GM13976 (cell line): ENCODE results near the gene AGPAT2.

Experiments
- DNase-seq: peaks from one replicate; pipeline ENCODE4 v3.0.0; 2012; ENCODE audit warnings: low spot score
- CTCF ChIP-seq: IDR thresholded peaks from 2 replicates; pipeline ENCODE4 v1.5.1; 2012; ENCODE audit warnings: borderline replicate concordance, mild to moderate bottlenecking; ENCODE audit not compliant: insufficient read depth; ENCODE audit errors: extremely low read depth, missing control alignments, control extremely low read depth
- in situ Hi-C: fragments of 300-500 bp; cut with MboI; formaldehyde crosslinking; loops from one replicate; pipeline ENCODE4 v1.12.0; 2022; ENCODE audit warnings: low sequenced_read_pairs, mixed read lengths, inconsistent platforms; ENCODE audit not compliant: unreplicated experiment

AGPAT2 gene

GRCh38 chr9:136626740-136627642 lies 60.3 kb downstream of the AGPAT2 start:
- TF ChIP-seq CTCF: no peak
- in situ Hi-C loops: loop anchor here (5.0 kb wide), 1 partner anchor 135 kb away; no protein-coding TSS in a partner anchor
- DNase-seq: no peak

GRCh38 chr9:136626066-136626725 lies 61.1 kb downstream of the AGPAT2 start:
- in situ Hi-C loops: loop anchor here (5.0 kb wide), 1 partner anchor 134 kb away; no protein-coding TSS in a partner anchor
- no peak for TF ChIP-seq CTCF
- DNase-seq: no peak

GRCh38 chr9:136625101-136626065 lies 61.9 kb downstream of the AGPAT2 start:
- peak; percentile 82 for DNase-seq

GRCh38 chr9:136624184-136624951 lies 62.9 kb downstream of the AGPAT2 start:
- no peak for DNase-seq
- no peak for TF ChIP-seq CTCF
- in situ Hi-C loops: no loop called here

More at GRCh38 chr9:136625101-136626065, 61.9 kb downstream of the AGPAT2 start:
- TF ChIP-seq CTCF: peak; percentile 38
- in situ Hi-C loops: loop anchor here (5.0 kb wide), 1 partner anchor 133 kb away; no protein-coding TSS in a partner anchor

- TF ChIP-seq CTCF: no peak
- no peak for DNase-seq
- in situ Hi-C loops: no loop called here
Measured at GRCh38 chr9:136623842-136624183, 63.4 kb downstream of the AGPAT2 start.
